Vagina (tissue), 2 donors: ENCODE measurements around the gene ONECUT1.

Source experiments
- CTCF ChIP-seq, 3 experiments: fragments of 450-650 bp in 2 of 3; fragments of 200-600 bp in 1 of 3; sonication (generic) in 1 of 3; IDR thresholded peaks; one replicate each; pipeline ENCODE4 v1.5.1; 2017 to 2019; ENCODE audit warnings: antibody characterized with exemption in 3 of 3, mild to moderate bottlenecking in 2 of 3, moderate library complexity in 2 of 3
- POLR2A ChIP-seq, 2 donors: fragments of 450-650 bp; IDR thresholded peaks; one replicate each; pipeline ENCODE4 v1.6.1; 2017; ENCODE audit warnings: antibody characterized with exemption in 2 of 2, mild to moderate bottlenecking in 2 of 2, moderate library complexity in 2 of 2
- POLR2AphosphoS5 ChIP-seq, 2 donors: sonication (generic); formaldehyde crosslinking; IDR thresholded peaks; one replicate each; pipeline ENCODE4 v1.9.0; 2017; ENCODE audit warnings: antibody characterized with exemption in 2 of 2, mild to moderate bottlenecking in 2 of 2, low read depth in 1 of 2; ENCODE audit not compliant: insufficient read depth in 1 of 2

- TF ChIP-seq CTCF (IDR thresholded peaks at IDR 0.05) (no peak), POLR2AphosphoS5 (IDR thresholded peaks at IDR 0.05; ENCODE audit: insufficient read depth in 1 of 2, low read depth in 1 of 2) (no peak), POLR2A (IDR thresholded peaks at IDR 0.05) (no peak)
Observed at GRCh38 chr15:52784799-52785671, 5.1 kb downstream of the ONECUT1 start.
